SH-SY5Y (cell line): ENCODE results near the gene CRHR2.

Experiments used
- GATA2 ChIP-seq: IDR thresholded peaks from 2 replicates; pipeline ENCODE4 v1.6.1; 2011; ENCODE audit warnings: mild to moderate bottlenecking, low read depth, low read length
- GATA3 ChIP-seq: IDR thresholded peaks from 2 replicates; pipeline ENCODE4 v1.6.1; 2011; ENCODE audit warnings: low read depth, mild to moderate bottlenecking, low read length, moderate library complexity

- TF ChIP-seq GATA3, result no peak
- no peak for TF ChIP-seq GATA2
Observed at GRCh38 chr7:30635798-30636197, 46.5 kb downstream of the CRHR2 start.
